ENCODE measurements around the gene PAAF1.
A peak's percentile ranks its signal among the peaks of the same experiment; 100 is the strongest.

The PAAF1 gene

DNA sequence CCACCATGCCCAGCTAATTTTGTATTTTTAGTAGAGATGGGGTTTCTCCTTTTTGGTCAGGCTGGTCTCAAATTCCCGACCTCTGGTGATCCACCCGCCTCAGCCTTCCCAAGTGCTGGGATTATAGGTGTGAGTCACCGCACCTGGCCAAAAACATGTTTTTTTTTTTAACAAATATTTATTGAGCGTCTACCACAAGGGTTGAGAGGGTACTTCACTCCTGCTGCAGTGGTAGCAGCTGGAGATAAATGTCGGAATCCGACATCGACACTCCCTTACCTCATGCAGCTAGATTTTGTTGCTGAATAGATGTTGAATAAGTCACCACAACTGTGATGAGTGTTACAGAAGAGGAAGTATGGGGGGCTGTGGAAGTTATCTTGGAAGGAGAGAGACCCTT is 75.0 kb downstream of the PAAF1 start:
- H4K20me1 ChIP-seq (ENCODE audit: insufficient read depth, low read length) = no peaks in the 10 kb centered on the region
- peak overlapping the region; percentile 96 for H3K27ac ChIP-seq (ENCODE audit: low read length)
- H3K9ac ChIP-seq (ENCODE audit: low read length) = no peak overlapping the region
- H3K79me2 ChIP-seq (ENCODE audit: low read length) = no peaks in the 10 kb centered on the region
- H2AFZ ChIP-seq (ENCODE audit: low read depth, low read length) = no peak overlapping the region
- peak overlapping the region; percentile 62 for H3K4me2 ChIP-seq (ENCODE audit: low read length)
- H3K4me1 ChIP-seq (ENCODE audit: low read length) = peaks cover 51% of the 10 kb centered on the region
- no peaks in the 10 kb centered on the region for H3K36me3 ChIP-seq (replicated peaks; ENCODE audit: low read depth, low read length)
- no peaks in the 10 kb centered on the region for H3K9me3 ChIP-seq (ENCODE audit: insufficient read depth, low read length)
- no peaks in the 10 kb centered on the region for H3K27me3 ChIP-seq (ENCODE audit: low read depth, low read length)
- TF ChIP-seq, protein P1, sequence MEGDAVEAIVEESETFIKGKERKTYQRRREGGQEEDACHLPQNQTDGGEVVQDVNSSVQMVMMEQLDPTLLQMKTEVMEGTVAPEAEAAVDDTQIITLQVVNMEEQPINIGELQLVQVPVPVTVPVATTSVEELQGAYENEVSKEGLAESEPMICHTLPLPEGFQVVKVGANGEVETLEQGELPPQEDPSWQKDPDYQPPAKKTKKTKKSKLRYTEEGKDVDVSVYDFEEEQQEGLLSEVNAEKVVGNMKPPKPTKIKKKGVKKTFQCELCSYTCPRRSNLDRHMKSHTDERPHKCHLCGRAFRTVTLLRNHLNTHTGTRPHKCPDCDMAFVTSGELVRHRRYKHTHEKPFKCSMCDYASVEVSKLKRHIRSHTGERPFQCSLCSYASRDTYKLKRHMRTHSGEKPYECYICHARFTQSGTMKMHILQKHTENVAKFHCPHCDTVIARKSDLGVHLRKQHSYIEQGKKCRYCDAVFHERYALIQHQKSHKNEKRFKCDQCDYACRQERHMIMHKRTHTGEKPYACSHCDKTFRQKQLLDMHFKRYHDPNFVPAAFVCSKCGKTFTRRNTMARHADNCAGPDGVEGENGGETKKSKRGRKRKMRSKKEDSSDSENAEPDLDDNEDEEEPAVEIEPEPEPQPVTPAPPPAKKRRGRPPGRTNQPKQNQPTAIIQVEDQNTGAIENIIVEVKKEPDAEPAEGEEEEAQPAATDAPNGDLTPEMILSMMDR (IDR thresholded peaks at IDR 0.05; ENCODE audit: low read depth, low read length) = no peak
- no peak for TF ChIP-seq EZH2phosphoT487 (IDR thresholded peaks at IDR 0.05; ENCODE audit: low read depth)
- H3K4me3 ChIP-seq (ENCODE audit: low read length) = no peak overlapping the region

- peak overlapping the region; percentile 76 for H3K4me3 ChIP-seq (ENCODE audit: low read length)
- TF ChIP-seq, protein P1 (IDR thresholded peaks at IDR 0.05; ENCODE audit: low read depth, low read length) = no peak
- H3K36me3 ChIP-seq (replicated peaks; ENCODE audit: low read depth, low read length) = no peaks in the 10 kb centered on the region
- H3K9me3 ChIP-seq (ENCODE audit: insufficient read depth, low read length) = no peaks in the 10 kb centered on the region
- H2AFZ ChIP-seq (ENCODE audit: low read depth, low read length) = peak overlapping the region; percentile 90
- H4K20me1 ChIP-seq (ENCODE audit: insufficient read depth, low read length) = no peaks in the 10 kb centered on the region
- 0 out of 2 replicates have a peak, but pooled peaks cover 6% of the 10 kb centered on the region for H3K27me3 ChIP-seq (ENCODE audit: low read depth, low read length)
- no peak overlapping the region for H3K27ac ChIP-seq (ENCODE audit: low read length)
- peaks cover 50% of the 10 kb centered on the region for H3K4me1 ChIP-seq (ENCODE audit: low read length)
- H3K9ac ChIP-seq (ENCODE audit: low read length) = peak overlapping the region; percentile 30
- H3K4me2 ChIP-seq (ENCODE audit: low read length) = peak overlapping the region; percentile 82
- H3K79me2 ChIP-seq (ENCODE audit: low read length) = no peaks in the 10 kb centered on the region
Observed at GRCh38 chr11:73956876-73957653, 80.3 kb downstream of the PAAF1 start.

DNA sequence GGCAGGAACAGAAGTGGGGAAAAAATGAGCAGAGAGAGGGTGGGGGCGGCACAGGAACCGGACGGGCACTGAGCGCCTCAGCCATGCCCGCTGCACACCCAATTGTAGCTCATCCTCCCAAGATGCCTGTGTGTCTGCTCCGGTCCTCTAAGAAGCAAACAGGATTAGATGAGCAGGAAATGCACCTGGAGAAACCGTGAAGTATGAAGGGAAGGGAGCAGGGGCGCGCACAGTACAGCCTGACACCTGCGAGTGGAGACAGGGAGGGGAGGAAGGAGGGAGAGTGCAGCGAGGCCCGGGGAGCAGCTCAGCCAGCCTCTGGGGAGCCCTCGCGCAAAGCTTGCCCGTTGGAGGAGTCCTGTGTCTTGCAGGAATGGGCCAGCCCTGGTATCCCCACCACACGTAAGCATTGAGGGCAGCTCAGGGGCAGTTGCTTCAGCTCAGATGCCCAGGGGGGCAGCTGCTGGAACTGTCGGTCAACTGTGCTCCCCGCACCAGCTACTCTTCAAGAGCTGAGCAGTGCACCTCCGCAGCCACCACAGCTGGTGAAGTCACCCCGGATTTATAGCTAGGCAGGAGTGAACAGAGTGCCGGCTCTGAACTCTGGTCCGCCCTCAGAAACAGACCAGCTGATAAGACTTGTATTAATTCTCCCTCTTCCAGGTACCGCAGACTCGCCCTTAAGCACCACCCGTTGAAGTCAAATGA is 81.0 kb downstream of the PAAF1 start:
- Histone ChIP-seq H3K27ac (ENCODE audit: low read length) (no peak overlapping the region), H3K9me3 (ENCODE audit: insufficient read depth, low read length) (no peaks in the 10 kb centered on the region), H3K36me3 (replicated peaks; ENCODE audit: low read depth, low read length) (no peaks in the 10 kb centered on the region), H3K4me1 (ENCODE audit: low read length) (peaks cover 43% of the 10 kb centered on the region), H3K27me3 (ENCODE audit: low read depth, low read length) (0 out of 2 replicates have a peak, but pooled peaks cover 6% of the 10 kb centered on the region), H4K20me1 (ENCODE audit: insufficient read depth, low read length) (no peaks in the 10 kb centered on the region), H3K9ac (ENCODE audit: low read length) (peak overlapping the region; percentile 30), H2AFZ (ENCODE audit: low read depth, low read length) (peak overlapping the region; percentile 90), H3K4me3 (ENCODE audit: low read length) (peak overlapping the region; percentile 76), H3K4me2 (ENCODE audit: low read length) (peak overlapping the region; percentile 82), H3K79me2 (ENCODE audit: low read length) (no peaks in the 10 kb centered on the region)
- TF ChIP-seq, protein P1 (IDR thresholded peaks at IDR 0.05; ENCODE audit: low read depth, low read length) = no peak

DNA sequence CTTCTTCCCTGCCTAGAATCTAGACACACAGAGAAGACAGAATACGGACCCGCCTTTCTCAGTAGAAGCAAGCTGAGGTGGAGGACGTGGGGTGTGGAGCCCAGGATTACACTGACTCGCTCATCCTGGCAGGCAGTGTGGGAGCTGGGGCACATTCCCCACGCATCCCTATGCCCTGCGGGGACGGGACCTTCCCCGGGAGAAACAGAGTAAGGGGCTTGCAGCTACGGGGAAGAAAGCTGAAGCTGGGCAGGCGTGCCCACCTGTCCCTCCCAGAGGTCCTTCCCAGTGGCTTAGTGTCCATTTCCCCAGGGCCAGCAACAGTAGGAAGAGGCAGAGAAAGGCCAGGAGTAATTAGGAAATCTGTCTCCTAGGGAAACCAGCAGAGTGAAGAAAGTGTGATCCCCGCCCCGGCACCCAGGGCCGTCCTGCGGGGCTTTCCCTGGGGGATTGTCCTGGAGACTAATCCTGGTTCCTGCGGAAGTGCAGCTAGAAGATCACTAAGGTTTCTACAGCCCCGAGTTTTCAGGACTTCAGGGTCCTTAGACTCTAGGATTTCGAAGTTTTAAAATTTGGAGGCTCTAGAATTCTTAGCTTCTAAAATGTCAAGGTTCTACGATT is 81.8 kb downstream of the PAAF1 start:
- H3K27ac ChIP-seq (ENCODE audit: low read length) = no peak overlapping the region
- H3K4me1 ChIP-seq (ENCODE audit: low read length) = peaks cover 35% of the 10 kb centered on the region
- no peaks in the 10 kb centered on the region for H3K9me3 ChIP-seq (ENCODE audit: insufficient read depth, low read length)
- H2AFZ ChIP-seq (ENCODE audit: low read depth, low read length) = no peak overlapping the region
- no peaks in the 10 kb centered on the region for H4K20me1 ChIP-seq (ENCODE audit: insufficient read depth, low read length)
- H3K4me2 ChIP-seq (ENCODE audit: low read length) = peak overlapping the region; percentile 82
- H3K4me3 ChIP-seq (ENCODE audit: low read length) = peak overlapping the region; percentile 76; the same call in 1 of the 2 replicates
- H3K36me3 ChIP-seq (replicated peaks; ENCODE audit: low read depth, low read length) = no peaks in the 10 kb centered on the region
- H3K9ac ChIP-seq (ENCODE audit: low read length) = no peak overlapping the region
- H3K79me2 ChIP-seq (ENCODE audit: low read length) = no peaks in the 10 kb centered on the region
- TF ChIP-seq, protein P1 (IDR thresholded peaks at IDR 0.05; ENCODE audit: low read depth, low read length) = no peak
- TF ChIP-seq EZH2phosphoT487 (IDR thresholded peaks at IDR 0.05; ENCODE audit: low read depth) = no peak
- 0 out of 2 replicates have a peak, but pooled peaks cover 6% of the 10 kb centered on the region for H3K27me3 ChIP-seq (ENCODE audit: low read depth, low read length)

Measured in OCI-LY3 (cell line).